NCI-H146 treated with DMSO at 0.1 percent for 48 hours (cell line): ENCODE data around the gene EDARADD.
A peak's percentile ranks its signal among the peaks of the same experiment; 100 is the strongest.
"Not testable (repeated sequence)": the region's sequence is repeated elsewhere in the genome, so short reads cannot be mapped to it uniquely, and the experiment has no call there.

ENCODE experiments used
- DNase-seq: peaks from one replicate; lab custom pipeline; 2025; ENCODE audit not compliant: unreplicated experiment; lab: John Stamatoyannopoulos, UW

The EDARADD gene

GRCh38 chr1:236429715-236430274, 35.7 kb downstream of the EDARADD start:
- DNase-seq, result no peak

GRCh38 chr1:236433819-236434315, 39.8 kb downstream of the EDARADD start:
- no peak for DNase-seq

GRCh38 chr1:236438614-236439013, 44.5 kb downstream of the EDARADD start:
- no peak for DNase-seq

DNA sequence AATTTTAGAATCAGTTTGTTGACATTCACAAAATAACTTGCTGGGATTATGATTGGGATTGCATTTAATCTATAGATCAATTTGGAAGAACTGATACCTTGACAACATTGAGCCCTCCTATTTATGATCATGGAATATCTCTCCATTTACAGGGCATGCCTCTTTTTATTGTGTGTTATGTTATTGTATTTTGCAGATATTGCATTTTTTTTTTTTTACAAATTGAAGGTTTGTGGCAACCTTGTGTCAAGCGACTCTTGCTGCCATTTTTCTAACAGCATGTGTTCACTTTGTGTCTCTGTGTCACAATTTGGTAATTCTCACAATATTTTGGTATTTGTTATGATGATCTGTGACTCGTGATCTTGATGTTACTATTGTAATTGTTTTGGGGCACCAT, 46.3 kb downstream of the EDARADD start:
- no peak for DNase-seq

GRCh38 chr1:236450779-236451178, 56.7 kb downstream of the EDARADD start:
- no peak for DNase-seq

- DNase-seq, result no peak
These were observed 57.8 kb downstream of the EDARADD start for GRCh38 chr1:236451796-236452373.

DNA sequence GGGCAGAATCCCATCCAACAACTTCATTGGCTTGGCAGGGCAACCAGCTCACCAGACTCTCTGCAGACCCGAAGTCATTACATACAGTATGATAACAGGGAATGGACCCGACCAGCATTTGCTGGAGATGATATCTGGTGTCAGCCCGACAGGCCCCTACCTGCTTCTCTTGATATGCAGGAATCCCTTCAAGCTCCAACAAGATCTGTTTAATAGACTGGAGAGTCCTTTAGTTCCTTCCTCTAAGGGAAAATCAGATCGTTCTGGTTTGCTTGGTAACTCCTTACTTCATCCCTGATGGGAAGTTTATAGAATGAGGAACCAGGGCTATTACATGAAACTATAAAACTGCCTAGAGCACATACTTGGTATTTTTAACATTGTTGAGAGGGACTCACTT, 61.2 kb downstream of the EDARADD start:
- no peak for DNase-seq

- no peak for DNase-seq
These were observed 63.7 kb downstream of the EDARADD start for GRCh38 chr1:236457775-236458174.

DNA sequence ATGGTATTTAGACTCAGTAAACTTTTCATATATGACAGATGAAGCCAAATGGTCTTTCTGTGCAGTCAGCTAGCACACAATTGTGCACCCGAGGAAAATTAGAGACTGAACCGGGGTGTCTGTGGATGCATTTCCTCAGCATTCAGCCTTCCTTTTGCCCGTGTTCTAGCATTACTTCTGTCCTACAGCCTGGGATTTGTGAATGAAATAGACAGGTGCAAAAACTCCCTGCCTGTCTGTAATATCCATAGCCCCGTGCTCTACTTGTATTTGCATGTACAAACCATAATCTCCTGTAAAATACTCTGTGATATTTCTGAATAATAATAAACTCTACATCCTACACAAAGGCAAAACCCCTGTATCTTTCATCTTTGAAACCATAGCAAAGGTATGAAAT, 64.9 kb downstream of the EDARADD start:
- DNase-seq, result no peak

GRCh38 chr1:236460103-236460502, 66.0 kb downstream of the EDARADD start:
- no peak for DNase-seq

GRCh38 chr1:236464197-236464596, 70.1 kb downstream of the EDARADD start:
- DNase-seq, result not testable (repeated sequence)

DNA sequence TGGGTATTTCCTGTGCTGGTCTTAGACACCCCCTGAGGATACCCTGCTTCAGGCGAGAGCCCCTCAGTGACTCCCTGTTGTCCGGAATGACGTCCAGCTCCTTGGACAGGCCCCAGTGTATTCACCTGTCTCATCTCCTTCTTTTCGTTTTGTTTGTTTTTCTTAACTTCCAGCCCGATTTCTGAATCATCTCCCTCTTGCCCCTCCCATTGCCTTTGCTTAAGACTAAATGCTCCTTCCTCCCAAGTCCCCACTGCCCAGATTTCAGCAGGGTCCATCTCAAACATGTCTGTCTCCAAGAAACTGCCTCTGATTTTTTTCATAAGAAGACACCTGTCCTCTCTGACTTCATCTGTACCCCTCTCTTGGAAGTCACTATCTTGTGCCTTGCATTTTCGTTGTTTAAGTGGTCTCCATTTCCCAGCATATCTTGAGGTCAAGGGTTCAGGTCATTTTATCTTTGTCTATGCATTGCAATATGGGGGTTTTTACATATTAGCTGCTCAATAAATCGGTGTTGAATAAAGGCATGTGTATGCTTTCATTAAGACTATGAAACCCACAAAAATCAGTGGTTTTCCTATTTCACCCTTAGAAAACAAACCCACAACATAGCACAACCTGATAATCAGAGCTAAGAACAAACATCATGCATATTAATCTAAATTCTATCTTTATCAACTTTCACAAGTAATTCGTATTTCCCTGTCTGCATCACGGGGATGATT, 71.3 kb downstream of the EDARADD start:
- DNase-seq, result no peak

- no peak for DNase-seq
These were observed 71.8 kb downstream of the EDARADD start for GRCh38 chr1:236465959-236466303.

DNA sequence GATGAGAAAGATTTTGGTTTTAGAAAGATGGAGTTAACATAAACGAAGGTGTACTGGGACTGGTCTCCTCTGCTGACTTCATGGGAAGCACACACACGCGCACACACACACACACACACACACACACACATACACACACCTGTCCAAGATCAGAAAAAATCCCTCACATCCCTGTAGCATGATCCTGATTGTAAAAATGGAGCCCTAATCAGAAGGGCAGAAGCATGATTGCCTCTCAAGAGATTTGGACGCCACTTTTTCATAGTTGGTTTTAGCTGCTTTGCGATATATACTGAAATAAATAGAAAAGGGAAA, 73.2 kb downstream of the EDARADD start:
- DNase-seq, result no peak

- no peak for DNase-seq
These were observed 74.5 kb downstream of the EDARADD start for GRCh38 chr1:236468625-236469024.

GRCh38 chr1:236469466-236469865, 75.4 kb downstream of the EDARADD start:
- no peak for DNase-seq

GRCh38 chr1:236471096-236471495, 77.0 kb downstream of the EDARADD start:
- no peak for DNase-seq

DNA sequence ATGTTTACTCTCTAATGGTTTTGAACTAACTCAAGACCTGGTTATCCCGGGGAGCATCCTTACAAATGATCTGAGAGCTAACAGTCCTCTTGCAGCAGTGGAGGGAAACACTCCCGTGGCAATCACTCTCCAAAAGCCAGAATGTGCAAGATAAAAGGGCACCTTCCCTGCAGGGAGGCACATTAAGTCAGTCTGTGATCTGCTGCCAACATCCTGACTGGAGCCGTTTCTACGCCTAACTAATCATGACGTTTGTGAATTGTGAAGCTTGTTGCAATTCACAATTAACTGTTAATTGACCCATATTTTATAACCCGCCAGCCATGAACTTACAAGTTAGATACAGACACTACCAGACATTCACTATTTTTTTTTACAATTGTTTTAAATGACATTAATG, 77.6 kb downstream of the EDARADD start:
- DNase-seq, result no peak

DNA sequence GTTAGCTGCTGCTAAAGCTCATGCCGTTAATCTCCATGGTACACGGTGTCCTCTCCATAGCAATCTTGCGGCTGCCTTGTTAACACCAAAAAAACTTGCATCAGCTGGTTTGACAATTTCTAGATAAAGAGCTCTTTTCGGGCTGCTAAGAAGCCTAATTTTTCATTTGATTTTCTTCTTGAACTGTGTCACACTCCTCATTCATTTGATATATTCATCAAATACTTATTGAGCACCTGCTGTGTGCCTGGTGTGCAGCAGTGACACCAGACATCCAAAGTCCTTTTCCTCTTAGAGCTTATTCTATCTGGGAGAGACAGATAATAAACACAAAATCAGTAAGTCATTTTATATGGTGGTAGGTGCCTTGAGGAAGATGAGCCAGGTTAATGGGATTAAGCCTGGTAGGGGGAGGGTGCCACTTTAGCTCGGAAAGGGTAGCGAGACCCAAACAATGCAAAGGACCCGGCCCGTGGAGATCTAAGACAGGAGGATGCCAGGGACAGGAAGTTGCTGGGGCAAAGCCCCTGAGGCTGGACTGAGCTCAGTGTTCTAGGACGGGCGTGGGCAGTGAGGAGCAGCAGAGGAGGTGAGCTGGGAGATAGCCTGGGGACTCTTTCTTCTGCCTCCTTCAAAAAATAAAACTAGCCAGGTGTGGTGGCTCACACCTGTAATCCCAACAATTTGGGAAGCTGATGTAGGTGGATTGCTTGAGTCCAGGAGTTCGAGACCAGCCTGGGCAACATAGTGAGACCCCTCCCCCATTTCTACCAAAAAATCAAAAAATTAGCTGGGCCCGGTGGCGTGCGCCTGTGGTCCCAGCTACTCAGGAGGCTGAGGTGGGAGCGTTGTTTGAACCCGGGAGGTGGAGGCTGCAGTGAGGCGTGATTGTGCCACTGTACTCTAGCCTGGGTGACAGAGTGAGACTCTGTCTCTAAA, 79.0 kb downstream of the EDARADD start:
- DNase-seq, result no peak

GRCh38 chr1:236476019-236476418, 81.9 kb downstream of the EDARADD start:
- DNase-seq, result no peak

DNA sequence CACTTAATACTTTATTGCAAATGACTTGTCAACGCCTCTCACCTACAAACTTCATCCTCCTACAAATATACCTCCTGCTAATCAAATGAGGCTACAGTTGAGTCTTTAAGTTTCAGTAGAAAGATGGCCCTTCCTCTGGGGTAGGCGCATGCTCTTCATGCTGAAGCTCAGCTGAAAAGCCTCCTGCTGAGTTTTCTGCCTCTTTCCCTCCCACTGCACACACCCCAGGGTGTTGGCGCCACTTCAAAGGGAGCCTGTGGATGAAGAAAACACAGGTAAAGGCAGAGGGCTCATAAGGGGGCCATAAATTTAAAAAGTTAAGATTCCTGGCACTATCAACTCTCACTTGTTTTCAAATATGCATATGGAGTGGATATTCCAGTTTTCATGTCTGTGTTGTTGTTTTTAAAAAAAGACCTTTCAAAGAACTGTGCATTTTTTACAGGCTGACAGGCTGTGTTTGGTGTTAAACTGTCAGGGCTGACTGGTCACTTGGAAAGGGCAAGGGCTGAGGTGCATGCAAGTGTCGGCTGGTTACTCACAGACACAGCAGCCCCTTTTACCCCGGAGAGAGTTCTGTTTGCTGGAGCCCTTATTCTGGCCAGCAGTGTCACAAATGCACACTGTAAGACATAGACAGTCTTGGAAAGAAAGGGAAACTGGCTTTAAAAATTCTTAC, 86.8 kb downstream of the EDARADD start:
- DNase-seq, result peak; percentile 33
